A204.1 (cell line): ENCODE measurements around the gene ARCN1.
A peak's percentile ranks its signal among the peaks of the same experiment; 100 is the strongest.
"Not testable (repeated sequence)": the region's sequence is repeated elsewhere in the genome, so short reads cannot be mapped to it uniquely, and the experiment has no call there.

Experiments used
- FAIRE-seq: peaks from 2 replicates; lab custom pipeline; 2012; peaks lifted over from hg19 to GRCh38; lab: Jason Lieb, UNC

ARCN1 gene

GRCh38 chr11:118544647-118545010 lies 27.6 kb upstream of the ARCN1 start:
- FAIRE-seq: no peak

GRCh38 chr11:118545533-118545932 lies 26.7 kb upstream of the ARCN1 start:
- FAIRE-seq: no peak

DNA sequence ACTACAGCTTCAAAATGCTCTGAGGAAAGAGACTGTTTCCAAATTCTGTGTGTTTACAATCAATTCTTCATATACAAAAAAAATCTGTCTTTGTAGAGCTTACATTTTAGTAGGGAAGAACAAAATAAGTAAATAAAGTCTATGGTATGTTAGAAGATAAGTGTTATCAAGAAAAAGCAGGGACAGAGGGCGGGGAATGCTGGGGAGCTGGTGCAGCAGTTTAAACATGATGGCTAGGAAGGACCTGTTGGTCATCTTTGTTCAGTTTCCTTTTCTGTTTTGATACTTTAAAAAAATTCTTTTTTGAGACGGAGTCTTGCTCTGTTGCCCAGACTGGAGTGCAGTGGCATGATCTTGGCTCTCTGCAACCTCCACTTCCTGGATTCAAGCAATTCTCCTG lies 25.1 kb upstream of the ARCN1 start:
- FAIRE-seq: no peak

- no peak for FAIRE-seq
Observed at GRCh38 chr11:118552341-118552740, 19.9 kb upstream of the ARCN1 start.

GRCh38 chr11:118560806-118561205 lies 11.4 kb upstream of the ARCN1 start:
- no peak for FAIRE-seq

DNA sequence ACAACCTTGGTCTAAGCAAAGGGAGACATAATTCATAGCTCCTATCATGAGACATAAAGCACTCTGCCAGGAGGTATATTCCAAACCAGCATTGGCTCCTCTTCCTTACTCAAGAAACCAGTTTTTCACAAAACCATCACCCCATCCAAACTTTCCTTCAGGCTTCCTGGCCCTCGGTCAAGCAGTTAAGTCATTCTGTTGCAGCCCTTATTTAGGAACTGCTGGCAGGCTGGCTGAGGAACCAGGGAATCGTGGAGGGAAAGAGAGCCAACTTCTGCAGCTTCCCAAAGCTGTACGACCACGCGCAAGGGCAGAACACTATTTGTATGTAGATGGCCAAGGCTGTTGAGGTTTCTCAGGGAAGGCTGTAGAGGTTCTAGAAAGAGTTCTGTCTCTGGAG lies 7.2 kb upstream of the ARCN1 start:
- FAIRE-seq: no peak

GRCh38 chr11:118569670-118570069 lies 2.5 kb upstream of the ARCN1 start:
- no peak for FAIRE-seq

DNA sequence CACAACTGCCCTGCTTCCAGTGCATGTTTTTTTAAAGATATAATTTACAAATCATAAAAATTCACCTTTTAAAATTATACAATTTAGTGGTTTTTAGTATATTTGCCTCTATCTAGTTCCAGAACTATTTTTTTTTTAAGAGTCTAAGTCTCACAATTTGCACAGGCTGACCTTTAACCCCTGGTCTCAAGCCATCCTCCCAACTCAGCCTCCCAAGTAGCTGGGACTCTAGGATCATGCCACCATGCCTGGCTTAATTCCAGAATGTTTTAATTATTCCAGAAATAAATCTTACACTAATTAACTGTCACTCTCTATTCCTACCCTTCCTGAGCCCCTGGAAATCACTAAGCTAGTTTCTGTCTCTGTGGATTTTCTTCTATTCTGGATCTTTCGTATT lies 1.4 kb upstream of the ARCN1 start:
- FAIRE-seq: no peak

GRCh38 chr11:118571701-118572060 lies 528 bp upstream of the ARCN1 start:
- not testable (repeated sequence) for FAIRE-seq

GRCh38 chr11:118572981-118573550 lies 857 bp downstream of the ARCN1 start:
- no peak for FAIRE-seq

- FAIRE-seq: no peak
Observed at GRCh38 chr11:118574636-118575035, 2.4 kb downstream of the ARCN1 start.

DNA sequence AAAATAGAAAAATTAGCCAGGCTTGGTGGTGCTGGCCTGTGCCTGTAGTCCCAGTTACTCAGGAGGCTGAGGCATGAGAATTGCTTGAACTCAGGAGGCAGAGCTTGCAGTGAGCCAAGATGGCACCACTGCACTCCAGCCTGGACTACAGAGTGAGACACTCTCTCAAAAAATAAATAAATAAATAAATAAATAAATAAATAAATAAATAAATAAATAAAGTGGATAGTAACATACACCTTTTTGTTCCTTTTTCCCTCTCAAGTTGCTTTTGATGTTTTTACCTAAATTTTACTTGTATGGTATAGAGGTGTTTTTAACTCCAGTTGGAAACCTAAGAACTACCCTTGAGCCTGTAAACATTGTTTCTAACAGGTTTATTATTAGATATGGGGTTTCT lies 5.8 kb downstream of the ARCN1 start:
- not testable (repeated sequence) for FAIRE-seq

DNA sequence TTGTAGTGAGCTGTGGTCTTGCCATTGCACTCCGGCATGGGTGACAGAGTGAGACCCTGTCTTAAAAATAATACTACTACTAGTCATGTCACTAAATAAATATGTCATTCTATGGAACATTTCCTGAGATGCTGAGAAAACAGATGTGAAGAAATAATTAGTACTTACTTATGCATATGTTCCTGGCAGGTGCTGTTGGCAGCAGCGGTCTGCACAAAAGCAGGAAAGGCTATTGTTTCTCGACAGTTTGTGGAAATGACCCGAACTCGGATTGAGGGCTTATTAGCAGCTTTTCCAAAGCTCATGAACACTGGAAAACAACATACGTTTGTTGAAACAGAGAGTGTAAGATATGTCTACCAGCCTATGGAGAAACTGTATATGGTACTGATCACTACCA lies 8.8 kb downstream of the ARCN1 start:
- FAIRE-seq: no peak

GRCh38 chr11:118587952-118588351 lies 15.7 kb downstream of the ARCN1 start:
- FAIRE-seq: no peak

- no peak for FAIRE-seq
Observed at GRCh38 chr11:118592616-118593367, 20.6 kb downstream of the ARCN1 start.

GRCh38 chr11:118594984-118595383 lies 22.8 kb downstream of the ARCN1 start:
- FAIRE-seq: peak; percentile 76

DNA sequence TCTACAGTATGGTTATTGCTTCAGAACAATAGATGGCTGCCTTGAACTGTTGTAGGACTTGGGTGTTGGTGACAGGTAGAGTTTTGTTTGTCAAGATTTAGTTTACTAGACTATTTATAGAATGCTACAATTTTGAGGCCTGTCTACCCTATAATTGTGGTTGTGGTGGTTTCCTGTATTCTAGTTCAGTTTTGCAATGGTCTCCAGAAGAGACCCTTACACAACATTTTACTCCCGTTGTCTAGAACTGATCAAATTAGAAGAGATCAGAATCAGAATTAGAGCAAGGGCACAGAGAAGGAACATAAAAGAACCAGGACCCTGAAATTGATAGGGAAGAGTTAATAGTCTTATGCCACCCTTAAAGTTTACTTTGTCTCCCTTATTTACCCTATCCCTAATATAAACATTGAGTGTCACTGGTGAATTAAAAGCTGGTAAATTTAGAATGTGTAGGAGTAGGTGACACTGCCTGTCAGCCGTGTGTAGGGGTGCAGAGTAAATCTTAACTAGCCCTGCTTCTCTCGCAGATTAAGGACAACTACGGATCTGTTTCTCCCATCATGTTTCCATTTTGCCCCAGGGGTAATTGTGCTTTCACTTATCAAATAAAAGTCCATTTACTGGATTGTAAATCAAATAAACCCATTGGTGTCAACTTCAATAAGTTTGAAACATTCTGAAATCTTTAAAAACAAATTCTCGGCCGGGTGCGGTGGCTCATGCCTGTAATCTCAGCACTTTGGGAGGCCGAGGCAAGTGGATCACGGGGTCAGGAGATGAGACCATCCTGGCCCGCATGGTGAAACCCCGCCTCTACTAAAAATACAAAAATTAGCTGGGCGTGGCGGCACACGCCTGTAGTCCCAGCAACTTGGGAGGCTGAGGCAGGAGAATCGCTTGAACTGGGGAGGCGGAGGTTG lies 24.3 kb downstream of the ARCN1 start:
- no peak for FAIRE-seq

DNA sequence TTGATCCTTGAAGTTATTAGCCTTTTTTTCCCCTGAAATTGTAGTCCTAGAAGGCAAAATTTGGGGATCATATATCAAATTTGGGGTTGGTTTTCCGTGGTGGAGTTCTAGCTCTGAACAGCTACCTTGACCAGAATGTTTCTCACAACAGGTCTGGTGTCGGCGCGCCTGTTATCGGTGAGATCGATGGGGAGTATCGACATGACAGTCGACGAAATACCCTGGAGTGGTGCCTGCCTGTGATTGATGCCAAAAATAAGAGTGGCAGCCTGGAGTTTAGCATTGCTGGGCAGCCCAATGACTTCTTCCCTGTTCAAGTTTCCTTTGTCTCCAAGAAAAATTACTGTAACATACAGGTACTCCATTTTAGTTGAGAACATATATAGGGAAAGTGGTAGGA lies 25.3 kb downstream of the ARCN1 start:
- FAIRE-seq: no peak

DNA sequence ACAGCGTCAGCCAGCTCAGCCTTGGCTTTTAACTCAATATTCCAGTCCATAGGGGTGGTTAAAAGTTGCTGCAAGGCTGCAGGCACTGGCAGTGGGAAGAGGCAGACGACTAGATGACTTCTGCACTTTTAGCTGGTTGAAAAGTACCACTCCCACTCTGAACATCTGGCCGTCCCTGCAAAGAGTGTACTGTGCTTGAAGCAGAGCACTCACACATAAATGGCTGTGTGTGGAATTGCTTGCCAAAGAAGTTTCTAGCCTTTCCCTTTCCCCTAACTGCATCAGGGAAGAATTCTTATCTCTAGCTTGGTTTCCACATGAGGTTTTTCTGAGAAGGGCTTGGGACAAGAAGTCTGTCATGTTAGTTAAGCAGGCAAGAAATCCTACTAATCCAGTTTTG lies 30.1 kb downstream of the ARCN1 start:
- FAIRE-seq: no peak

GRCh38 chr11:118603709-118604108 lies 31.5 kb downstream of the ARCN1 start:
- not testable (repeated sequence) for FAIRE-seq

DNA sequence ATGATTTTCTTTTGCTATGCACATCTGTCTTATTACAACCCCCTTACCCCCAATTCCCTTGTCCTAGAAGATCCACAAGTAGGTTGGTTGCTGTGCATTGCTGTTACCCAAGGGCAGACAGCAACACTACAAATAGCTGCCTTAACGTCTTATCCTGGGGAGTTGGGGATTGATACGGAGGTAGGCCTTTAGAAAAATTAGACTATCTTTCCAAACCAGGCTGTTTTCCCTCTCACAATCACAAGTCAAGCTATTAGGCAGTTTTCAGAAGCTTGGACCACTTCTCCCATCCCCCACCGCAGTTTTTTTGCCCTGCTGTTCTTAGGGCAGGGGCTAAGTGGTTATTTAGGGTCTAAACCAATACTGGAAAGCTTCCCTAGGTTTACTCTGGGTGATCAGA lies 32.4 kb downstream of the ARCN1 start:
- no peak for FAIRE-seq

DNA sequence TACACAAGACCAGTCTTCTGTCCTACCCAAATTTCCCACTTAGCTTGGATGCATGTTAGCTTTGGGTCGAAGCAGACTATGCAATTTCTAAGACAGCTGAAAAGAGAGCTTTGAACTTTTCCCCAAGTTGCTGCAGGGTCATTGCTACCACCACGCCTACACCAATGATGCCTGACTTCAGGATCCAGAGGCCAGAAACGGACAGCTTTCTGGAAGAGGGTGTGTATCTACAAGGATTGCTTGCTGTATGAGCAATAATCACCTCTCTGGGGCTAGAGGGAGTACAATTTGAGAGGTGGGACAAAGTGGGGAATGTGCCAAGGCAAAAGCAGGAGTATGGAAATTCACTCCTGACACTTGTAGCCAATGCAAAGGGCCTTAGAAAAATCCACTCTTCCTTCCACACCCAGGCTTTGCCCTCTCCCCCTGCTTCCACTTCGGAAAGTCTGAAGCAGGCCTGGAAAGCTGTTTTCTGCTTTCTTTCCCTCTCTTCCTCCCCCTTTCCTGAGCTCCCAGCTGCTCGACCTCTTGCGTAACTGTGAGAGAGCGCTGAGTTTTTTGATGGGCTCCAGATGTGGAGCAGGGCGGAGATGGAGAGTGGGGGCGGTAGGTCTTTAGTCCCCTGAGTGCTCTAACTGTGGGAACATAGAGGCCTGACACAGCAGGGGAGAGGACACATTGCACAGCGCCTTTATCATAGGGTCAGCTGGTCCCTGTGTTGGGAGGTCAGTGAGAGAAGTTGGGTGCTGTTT lies 33.1 kb downstream of the ARCN1 start:
- no peak for FAIRE-seq
